Astrocyte of the hippocampus (primary cell): ENCODE data around the gene EDIL3.
A peak's percentile ranks its signal among the peaks of the same experiment; 100 is the strongest.
"Not testable (repeated sequence)": the region's sequence is repeated elsewhere in the genome, so short reads cannot be mapped to it uniquely, and the experiment has no call there.

ENCODE experiments used
- DNase-seq: peaks from one replicate; pipeline ENCODE4 v3.0.0; 2011; ENCODE audit warnings: low read depth, low spot score

The EDIL3 gene

GRCh38 chr5:84378961-84379360 is 5.7 kb downstream of the EDIL3 start:
- DNase-seq: peak; percentile 85

DNA sequence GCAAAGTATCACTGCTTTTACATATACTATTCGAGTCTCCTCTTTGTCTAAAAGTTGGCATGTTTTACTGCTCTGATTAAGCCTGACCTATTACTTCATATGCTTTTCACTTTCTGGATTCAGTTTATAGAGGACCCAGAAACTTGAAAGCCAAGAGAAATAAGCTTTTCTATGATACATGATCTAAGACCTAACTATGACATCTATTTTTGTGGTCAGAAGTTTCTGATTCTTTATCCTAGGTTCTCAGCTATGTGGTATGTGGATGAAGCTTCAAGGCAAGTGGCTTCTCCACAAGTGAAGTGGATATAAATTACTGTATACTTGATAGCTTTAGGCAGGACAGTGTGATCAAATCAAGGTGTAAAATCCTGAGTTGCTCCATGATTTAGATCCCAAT is 6.3 kb downstream of the EDIL3 start:
- peak; percentile 74 for DNase-seq

- DNase-seq: no peak
Observed at GRCh38 chr5:84376346-84376745, 8.3 kb downstream of the EDIL3 start.

DNA sequence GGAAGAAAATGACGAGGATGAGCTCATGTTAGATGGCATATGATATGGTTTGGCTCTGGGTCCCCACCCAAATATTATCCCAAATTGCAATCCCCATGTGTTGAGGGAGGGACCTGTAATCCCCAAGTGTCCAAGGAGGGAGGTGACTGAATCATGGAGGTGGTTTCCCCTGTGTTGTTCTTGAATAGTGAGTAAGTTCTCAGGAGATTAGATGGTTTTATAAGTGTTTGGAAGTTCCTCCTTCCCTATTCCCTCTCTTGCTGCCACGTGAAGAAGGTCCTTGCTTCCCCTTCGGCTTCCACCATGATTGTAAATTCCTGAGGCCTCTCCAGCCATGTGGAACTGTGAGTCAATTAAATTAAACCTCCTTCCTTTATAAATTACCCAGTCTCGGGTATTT is 10.1 kb downstream of the EDIL3 start:
- DNase-seq: no peak

GRCh38 chr5:84373506-84373905 is 11.2 kb downstream of the EDIL3 start:
- DNase-seq: no peak

DNA sequence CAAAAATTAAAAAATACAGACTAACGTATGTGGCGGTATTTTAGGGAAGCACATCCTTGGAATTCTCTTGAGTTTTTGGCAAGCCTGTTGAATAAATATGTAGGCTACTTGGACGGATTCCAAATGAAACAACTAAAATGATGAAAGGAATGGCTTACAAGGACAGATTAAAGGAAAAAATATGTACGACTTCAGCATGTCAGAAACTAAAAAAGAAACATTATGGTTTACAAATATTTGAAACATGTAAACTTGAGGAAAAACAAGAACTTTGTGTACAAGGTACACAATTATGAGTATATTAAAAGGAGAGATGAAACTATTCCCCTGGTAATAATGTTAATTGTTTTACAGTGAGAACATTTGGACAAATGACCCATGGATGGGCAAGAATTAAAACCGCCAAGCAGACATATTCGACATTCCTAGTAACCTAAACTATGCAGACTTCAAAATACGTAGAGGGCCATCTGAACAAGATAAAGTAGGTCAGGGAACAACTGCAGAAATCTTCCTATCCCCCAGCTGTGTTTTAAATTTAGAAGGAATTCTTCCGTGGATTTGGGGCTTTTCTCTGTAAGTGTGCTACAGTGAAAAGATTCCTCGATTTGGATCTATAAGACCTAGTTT is 12.5 kb downstream of the EDIL3 start:
- DNase-seq: peak; percentile 81

- no peak for DNase-seq
Observed at GRCh38 chr5:84370176-84370575, 14.5 kb downstream of the EDIL3 start.

DNA sequence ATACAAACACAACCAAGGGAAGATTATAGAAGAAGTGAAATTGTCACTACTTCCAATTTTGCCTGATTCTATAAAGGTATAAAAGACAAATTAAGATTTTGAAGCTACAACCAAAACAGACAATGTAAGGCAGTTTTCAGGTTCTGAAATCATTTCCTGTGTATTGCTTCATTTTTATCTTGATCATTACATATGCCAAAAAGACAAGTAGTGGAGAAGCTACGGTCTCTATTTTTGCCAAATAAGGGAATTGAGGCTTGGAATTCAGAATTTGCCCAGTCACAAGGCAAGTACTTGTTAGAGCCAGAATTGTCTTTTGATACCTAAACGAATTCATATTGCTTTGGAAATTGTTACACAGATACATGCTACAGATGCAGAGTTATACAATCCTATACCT is 20.6 kb downstream of the EDIL3 start:
- DNase-seq: no peak

GRCh38 chr5:84362061-84362720 is 22.5 kb downstream of the EDIL3 start:
- DNase-seq: peak; percentile 17

DNA sequence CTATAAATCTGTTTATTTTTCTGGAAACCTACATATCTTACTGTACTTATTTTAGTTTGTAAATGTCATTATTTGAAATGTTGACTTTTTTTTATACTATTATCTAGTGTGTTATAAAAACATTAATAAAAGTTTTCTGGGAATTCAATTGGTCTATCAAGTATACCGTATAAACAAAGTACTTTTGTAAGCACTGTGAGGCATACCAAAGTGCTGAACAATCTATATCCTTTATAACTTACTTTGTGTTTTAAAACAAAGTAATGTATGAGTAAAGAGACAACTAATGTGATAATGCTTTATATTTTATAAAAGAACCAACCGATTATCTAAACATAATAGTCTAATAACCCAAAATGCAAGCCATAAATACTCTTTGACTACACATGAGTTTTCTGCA is 23.1 kb downstream of the EDIL3 start:
- no peak for DNase-seq

- DNase-seq: no peak
Observed at GRCh38 chr5:84360056-84360455, 24.6 kb downstream of the EDIL3 start.

DNA sequence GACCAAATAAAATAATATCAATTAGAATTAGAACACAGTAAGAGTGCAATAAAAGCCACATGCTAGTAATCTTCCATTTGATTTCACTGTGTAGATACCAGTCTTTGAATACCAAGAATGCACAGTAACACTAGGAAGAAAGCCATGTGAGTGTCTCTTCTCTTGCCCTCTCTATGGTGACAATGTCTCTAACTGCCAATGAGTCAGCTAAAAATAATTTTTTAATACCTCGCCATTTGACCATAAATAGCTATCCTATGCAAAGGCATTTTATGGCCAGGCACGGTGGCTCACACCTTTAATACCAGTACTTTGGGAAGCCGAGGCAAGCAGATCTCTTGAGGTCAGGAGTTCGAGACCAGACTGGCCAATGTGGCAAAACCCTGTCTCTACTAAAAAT is 30.6 kb downstream of the EDIL3 start:
- no peak for DNase-seq

DNA sequence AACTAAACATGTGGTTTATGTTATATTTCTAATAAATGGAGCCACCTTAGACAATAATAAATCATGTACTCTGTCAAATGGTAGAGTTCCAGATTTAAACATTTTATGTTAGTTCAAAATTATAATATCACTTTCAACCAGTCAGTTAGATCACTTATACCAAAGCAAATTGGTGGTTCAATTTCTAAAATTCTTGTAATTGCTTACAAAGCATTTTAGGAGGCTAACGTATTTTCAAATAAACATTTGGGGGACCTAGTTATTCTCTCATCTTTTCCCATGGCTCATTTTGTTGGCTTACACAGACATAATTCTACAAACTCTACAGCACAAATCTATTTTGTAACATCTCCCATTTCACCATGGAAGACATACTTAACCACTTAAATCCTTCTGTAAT is 39.9 kb downstream of the EDIL3 start:
- no peak for DNase-seq

DNA sequence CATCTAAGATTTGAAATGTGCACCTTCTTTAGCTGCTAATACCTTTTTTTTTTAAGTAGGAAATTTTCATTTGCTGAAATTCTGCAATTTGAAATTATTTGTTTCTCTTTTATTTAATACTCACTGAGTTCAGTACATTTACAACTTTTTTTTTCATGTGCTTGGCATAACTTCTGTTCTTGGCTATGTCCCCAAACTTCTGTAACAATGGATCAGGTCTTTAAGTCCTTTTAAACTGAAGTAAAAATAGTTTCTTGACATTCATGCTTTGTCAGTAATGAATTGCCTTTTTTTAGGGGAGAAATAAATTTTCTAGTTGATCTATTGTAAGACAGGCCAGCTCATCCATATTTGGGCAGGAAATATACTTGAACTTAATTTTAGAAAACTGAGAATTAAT is 41.5 kb downstream of the EDIL3 start:
- DNase-seq: peak; percentile 38

- no peak for DNase-seq
Observed at GRCh38 chr5:84332106-84332505, 52.6 kb downstream of the EDIL3 start.

DNA sequence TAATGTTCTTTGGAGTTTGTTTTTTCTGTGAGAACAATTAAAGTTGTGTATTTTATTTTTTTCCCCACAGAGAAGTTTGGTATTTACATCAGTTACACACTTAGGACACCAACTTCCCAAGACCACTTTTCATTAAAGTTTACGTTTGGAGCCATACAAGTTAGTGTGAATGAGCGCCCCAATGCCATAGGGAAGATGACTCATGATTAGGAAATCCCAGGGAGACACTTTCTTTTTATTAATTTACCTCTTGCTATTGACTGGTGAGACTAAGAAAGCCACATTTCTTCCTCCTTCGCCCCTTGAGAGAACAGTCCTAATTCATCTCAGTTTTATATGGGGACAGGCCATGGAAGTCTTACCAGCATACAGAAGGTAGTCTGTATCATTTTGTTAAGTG is 57.1 kb downstream of the EDIL3 start:
- no peak for DNase-seq

- DNase-seq: no peak
Observed at GRCh38 chr5:84322646-84323045, 62.0 kb downstream of the EDIL3 start.

DNA sequence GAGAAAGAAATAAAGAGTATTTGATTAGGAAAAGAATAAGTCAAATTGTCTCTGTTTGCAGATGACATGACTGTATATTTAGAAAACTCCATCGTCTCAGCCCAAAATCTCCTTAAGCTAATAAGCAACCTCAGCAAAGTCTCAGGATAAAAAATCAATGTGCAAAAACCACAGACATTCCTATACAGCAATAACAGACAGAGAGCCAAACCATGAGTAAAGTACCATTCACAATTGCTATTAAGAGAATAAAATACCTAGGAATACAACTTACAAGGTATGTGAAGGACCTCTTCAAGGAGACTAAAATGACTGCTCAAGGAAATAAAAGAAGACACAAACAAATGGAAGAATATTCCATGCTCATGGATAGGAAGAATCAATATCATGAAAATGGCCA is 66.9 kb downstream of the EDIL3 start:
- peak; percentile 26 for DNase-seq

GRCh38 chr5:84312280-84312679 is 72.4 kb downstream of the EDIL3 start:
- DNase-seq: not testable (repeated sequence)

GRCh38 chr5:84309850-84310249 is 74.8 kb downstream of the EDIL3 start:
- DNase-seq: not testable (repeated sequence)

- no peak for DNase-seq
Observed at GRCh38 chr5:84306601-84307000, 78.1 kb downstream of the EDIL3 start.

DNA sequence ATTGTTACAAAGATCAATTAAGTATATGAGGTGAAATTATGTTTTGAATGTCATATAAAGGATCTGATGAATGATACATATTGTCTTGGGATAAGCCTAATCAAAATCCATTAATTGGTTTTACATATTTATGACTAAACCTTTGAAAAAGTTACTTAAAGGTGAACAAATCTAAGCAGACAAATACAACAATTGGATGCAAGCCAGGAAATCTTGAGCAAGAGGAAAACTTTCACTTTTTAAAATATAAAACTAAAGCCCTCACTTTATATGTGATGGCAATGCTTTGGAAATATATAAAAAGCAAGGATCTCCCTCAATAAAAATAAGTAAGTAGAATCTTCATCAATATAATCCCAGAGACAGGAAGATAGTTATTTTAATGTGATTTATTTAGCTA is 80.1 kb downstream of the EDIL3 start:
- no peak for DNase-seq

DNA sequence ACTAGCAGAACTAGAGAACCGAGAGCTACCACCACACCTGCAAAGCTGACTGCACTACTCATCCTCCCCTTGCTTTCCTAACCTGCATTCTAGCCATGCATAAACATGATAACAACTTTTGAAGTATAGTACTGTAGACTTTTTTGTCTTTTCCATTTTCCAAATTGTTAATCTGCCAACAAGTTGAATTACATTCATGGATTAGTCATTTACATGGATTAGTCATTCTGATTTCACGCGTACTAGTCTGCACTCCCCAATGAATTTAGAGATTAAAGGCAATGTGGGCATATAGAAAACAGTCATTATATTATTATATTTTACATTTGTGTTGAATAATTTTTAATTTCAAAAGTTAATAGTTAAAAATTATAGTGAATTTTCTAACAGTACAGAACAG is 81.4 kb downstream of the EDIL3 start:
- no peak for DNase-seq

- peak; percentile 49 for DNase-seq
Observed at GRCh38 chr5:84301535-84301934, 83.1 kb downstream of the EDIL3 start.
